COLO668 (cell line): Measurements from ENCODE around the gene TMEM25.
"Not testable (repeated sequence)": the region's sequence is repeated elsewhere in the genome, so short reads cannot be mapped to it uniquely, and the experiment has no call there.

ENCODE experiments used
- DNase-seq: peaks from one replicate; lab custom pipeline; 2025; ENCODE audit not compliant: unreplicated experiment; lab: John Stamatoyannopoulos, UW

TMEM25 gene

GRCh38 chr11:118530683-118531596 is at the start of gene TMEM25:
TMEM25 (plus strand) TSS chr11:118531192; CDS start chr11:118531802, 610 bp downstream.
- DNase-seq, result peak; percentile 82

GRCh38 chr11:118481238-118481637 is 49.8 kb upstream of the TMEM25 start:
- not testable (repeated sequence) for DNase-seq

- DNase-seq, result no peak
Measured at GRCh38 chr11:118484405-118484804, 46.6 kb upstream of the TMEM25 start.

GRCh38 chr11:118485273-118485672 is 45.7 kb upstream of the TMEM25 start:
- no peak for DNase-seq

- DNase-seq, result peak; percentile 60
Measured at GRCh38 chr11:118488480-118489109, 42.4 kb upstream of the TMEM25 start.

GRCh38 chr11:118491041-118491440 is 40.0 kb upstream of the TMEM25 start:
- no peak for DNase-seq

GRCh38 chr11:118497831-118498230 is 33.2 kb upstream of the TMEM25 start:
- no peak for DNase-seq

GRCh38 chr11:118503216-118503615 is 27.8 kb upstream of the TMEM25 start:
- DNase-seq, result no peak

- DNase-seq, result no peak
Measured at GRCh38 chr11:118511601-118512000, 19.4 kb upstream of the TMEM25 start.

GRCh38 chr11:118514103-118514502 is 16.9 kb upstream of the TMEM25 start:
- DNase-seq, result no peak

GRCh38 chr11:118519549-118519948 is 11.4 kb upstream of the TMEM25 start:
- no peak for DNase-seq

GRCh38 chr11:118521892-118522311 is 9.1 kb upstream of the TMEM25 start:
- no peak for DNase-seq

GRCh38 chr11:118522571-118523072 is 8.4 kb upstream of the TMEM25 start:
- DNase-seq, result peak; percentile 8

GRCh38 chr11:118524356-118524755 is 6.6 kb upstream of the TMEM25 start:
- no peak for DNase-seq

GRCh38 chr11:118524757-118525470 is 6.1 kb upstream of the TMEM25 start:
- no peak for DNase-seq

GRCh38 chr11:118526688-118527087 is 4.3 kb upstream of the TMEM25 start:
- DNase-seq, result no peak

GRCh38 chr11:118527109-118527508 is 3.9 kb upstream of the TMEM25 start, which contains the start of gene TTC36:
TTC36 (plus strand) TSS chr11:118527474; CDS start chr11:118527495, 21 bp downstream.
- no peak for DNase-seq

- no peak for DNase-seq
Measured at GRCh38 chr11:118528511-118528910, 2.5 kb upstream of the TMEM25 start.

GRCh38 chr11:118529584-118530175 is 1.3 kb upstream of the TMEM25 start:
- DNase-seq, result no peak

- peak; percentile 77 for DNase-seq
Measured at GRCh38 chr11:118530180-118530682, 761 bp upstream of the TMEM25 start.
